ENCODE results near the gene LGALS9C.
"Not testable (repeated sequence)": the region's sequence is repeated elsewhere in the genome, so short reads cannot be mapped to it uniquely, and the experiment has no call there.

The LGALS9C gene

GRCh38 chr17:18530405-18530804, 53.8 kb downstream of the LGALS9C start:
- H3K4me3 ChIP-seq (ENCODE audit: low read length), result not testable (repeated sequence)

GRCh38 chr17:18542234-18542633, 65.6 kb downstream of the LGALS9C start:
- not testable (repeated sequence) for H3K4me3 ChIP-seq (ENCODE audit: low read length)

- H3K4me3 ChIP-seq (ENCODE audit: low read length), result not testable (repeated sequence)
Measured at GRCh38 chr17:18542907-18543306, 66.3 kb downstream of the LGALS9C start.

All from GM08714 (cell line).